Liver (tissue), 9 donors: Measurements from ENCODE around the gene HCFC1R1. TPM values are rescaled to one million over a fixed set of nuclear protein-coding genes. Genes with fewer than 3 reads are reported as not detected.

Source experiments
- DNase-seq: peaks from one replicate; pipeline ENCODE4 v3.0.0-alpha.2; 2017; ENCODE audit warnings: low spot score
- H3K27ac ChIP-seq, 2 donors: one replicate each; pipeline ENCODE4 v1.7.0; 2013; ENCODE audit warnings: inconsistent platforms in 2 of 2, low read length in 2 of 2, control low read depth in 1 of 2, low read depth in 1 of 2, mild to moderate bottlenecking in 1 of 2
- H3K27me3 ChIP-seq, 4 donors: one replicate each; pipeline versions ENCODE4 v1.6.1 to v1.7.0; 2013; ENCODE audit warnings: low read length in 3 of 4, inconsistent platforms in 1 of 4, mild to moderate bottlenecking in 1 of 4, moderate library complexity in 1 of 4; ENCODE audit not compliant: control insufficient read depth in 4 of 4, insufficient read depth in 4 of 4
- H3K36me3 ChIP-seq, 4 donors: one replicate each; pipeline versions ENCODE4 v1.6.1 to v1.7.0; 2013; ENCODE audit warnings: low read length in 3 of 4, mild to moderate bottlenecking in 3 of 4, low read depth in 1 of 4, moderate library complexity in 1 of 4; ENCODE audit not compliant: control insufficient read depth in 4 of 4, insufficient read depth in 3 of 4
- H3K4me1 ChIP-seq, 4 donors: one replicate each; pipeline versions ENCODE4 v1.6.1 to v1.7.0; 2013; ENCODE audit warnings: low read length in 3 of 4, mild to moderate bottlenecking in 3 of 4, moderate library complexity in 1 of 4; ENCODE audit not compliant: control insufficient read depth in 4 of 4, insufficient read depth in 4 of 4
- H3K4me3 ChIP-seq, 3 donors: one replicate each; pipeline versions ENCODE4 v1.6.1 to v1.7.0; 2013; ENCODE audit warnings: low read length in 3 of 3, control low read depth in 1 of 3, low read depth in 1 of 3, mild to moderate bottlenecking in 1 of 3
- H3K9ac ChIP-seq, 2 donors: one replicate each; pipeline ENCODE4 v1.7.0; 2013; ENCODE audit warnings: low read length in 2 of 2, mild to moderate bottlenecking in 2 of 2, moderate library complexity in 2 of 2, control low read depth in 1 of 2, low read depth in 1 of 2
- H3K9me3 ChIP-seq, 4 donors: one replicate each; pipeline versions ENCODE4 v1.6.1 to v1.7.0; 2013; ENCODE audit warnings: low read length in 3 of 4; ENCODE audit not compliant: control insufficient read depth in 4 of 4
- EGR1 ChIP-seq, 2 donors: IDR thresholded peaks; 2 replicates each; pipeline ENCODE4 v1.6.1; 2016 to 2018; ENCODE audit warnings: antibody characterized with exemption in 2 of 2, low read depth in 2 of 2
- FOXA1 ChIP-seq: IDR thresholded peaks from 2 replicates; pipeline ENCODE4 v1.6.1; 2016; ENCODE audit warnings: antibody characterized with exemption
- FOXA2 ChIP-seq: IDR thresholded peaks from 2 replicates; pipeline ENCODE4 v1.6.1; 2016; ENCODE audit warnings: antibody characterized with exemption
- GABPA ChIP-seq, 2 donors: IDR thresholded peaks in 1 of 2; conservative IDR thresholded peaks in 1 of 2; 2 replicates each; pipeline ENCODE4 v1.6.1; 2016; ENCODE audit warnings: antibody characterized with exemption in 2 of 2, mild to moderate bottlenecking in 1 of 2, moderate library complexity in 1 of 2
- HNF4A ChIP-seq, 2 donors: conservative IDR thresholded peaks; 2 replicates each; pipeline ENCODE4 v1.6.1; 2016; ENCODE audit warnings: antibody characterized with exemption in 2 of 2, mild to moderate bottlenecking in 2 of 2
- HNF4G ChIP-seq: IDR thresholded peaks from 2 replicates; pipeline ENCODE4 v1.6.1; 2016; ENCODE audit warnings: antibody characterized with exemption
- JUND ChIP-seq, 2 donors: IDR thresholded peaks; 2 replicates each; pipeline ENCODE4 v1.6.1; 2016; ENCODE audit warnings: antibody characterized with exemption in 2 of 2
- NR2F2 ChIP-seq: IDR thresholded peaks from 2 replicates; pipeline ENCODE4 v1.6.1; 2016; ENCODE audit warnings: antibody characterized with exemption
- RAD21 ChIP-seq, 2 donors: IDR thresholded peaks; 2 replicates each; pipeline ENCODE4 v1.6.1; 2016; ENCODE audit warnings: antibody characterized with exemption in 2 of 2, mild to moderate bottlenecking in 2 of 2
- RXRA ChIP-seq, 2 donors: IDR thresholded peaks; 2 replicates each; pipeline ENCODE4 v1.6.1; 2017 to 2018; ENCODE audit warnings: antibody characterized with exemption in 2 of 2, mild to moderate bottlenecking in 1 of 2
- SP1 ChIP-seq: IDR thresholded peaks from 2 replicates; pipeline ENCODE4 v1.6.1; 2018; ENCODE audit warnings: antibody characterized with exemption, mild to moderate bottlenecking
- YY1 ChIP-seq: IDR thresholded peaks from 2 replicates; pipeline ENCODE4 v1.6.1; 2016; ENCODE audit warnings: antibody characterized with exemption, mild to moderate bottlenecking
- WGBS: extraction: QIAGEN DNeasy Blood & Tissue Kit; methylation state at CpG from one replicate; pipeline ENCODE4 v1.1.7; 2013; 5-methylcytosine and 5-hydroxymethylcytosine counted together
- polyA plus RNA-seq, 2 donors: library from polyadenylated mRNA; stranded (reverse) in 1 of 2; unstranded in 1 of 2; fragments of 200-250 nt in 1 of 2; fragments of >200 nt in 1 of 2; fragmentation: Nextera tagmentation in 1 of 2; extraction: Ambion mirVana in 1 of 2; gene quantifications; one replicate each; pipeline versions ENCODE4 v1.2.1 to v1.2.3, GENCODE V29; 2013 to 2015
- total RNA-seq, 2 donors: library from RNA; depleted of rRNA; stranded (reverse); fragments of >200 nt; gene quantifications; one replicate each; pipeline ENCODE4 v1.2.3, GENCODE V29; 2014
- TF ChIP-seq, protein P1 (sequence below): IDR thresholded peaks from 2 replicates; pipeline ENCODE4 v1.6.1; 2016; ENCODE audit warnings: antibody characterized with exemption
- TF ChIP-seq, protein P2 (sequence below): IDR thresholded peaks from 2 replicates; pipeline ENCODE4 v1.6.1; 2016; ENCODE audit warnings: antibody characterized with exemption
- TF ChIP-seq, protein P3 (sequence below): IDR thresholded peaks from 2 replicates; pipeline ENCODE4 v1.6.1; 2016; ENCODE audit warnings: antibody characterized with exemption, mild to moderate bottlenecking
- donor health status: healthy.
- donor health status: healthy.
- donor health status: healthy.
- donor health status: healthy.
- donor health status: healthy.

Gene HCFC1R1
- total and polyA plus RNA-seq, 4 donors: 1.4 to 17.6 (median 9.2) TPM

DNA sequence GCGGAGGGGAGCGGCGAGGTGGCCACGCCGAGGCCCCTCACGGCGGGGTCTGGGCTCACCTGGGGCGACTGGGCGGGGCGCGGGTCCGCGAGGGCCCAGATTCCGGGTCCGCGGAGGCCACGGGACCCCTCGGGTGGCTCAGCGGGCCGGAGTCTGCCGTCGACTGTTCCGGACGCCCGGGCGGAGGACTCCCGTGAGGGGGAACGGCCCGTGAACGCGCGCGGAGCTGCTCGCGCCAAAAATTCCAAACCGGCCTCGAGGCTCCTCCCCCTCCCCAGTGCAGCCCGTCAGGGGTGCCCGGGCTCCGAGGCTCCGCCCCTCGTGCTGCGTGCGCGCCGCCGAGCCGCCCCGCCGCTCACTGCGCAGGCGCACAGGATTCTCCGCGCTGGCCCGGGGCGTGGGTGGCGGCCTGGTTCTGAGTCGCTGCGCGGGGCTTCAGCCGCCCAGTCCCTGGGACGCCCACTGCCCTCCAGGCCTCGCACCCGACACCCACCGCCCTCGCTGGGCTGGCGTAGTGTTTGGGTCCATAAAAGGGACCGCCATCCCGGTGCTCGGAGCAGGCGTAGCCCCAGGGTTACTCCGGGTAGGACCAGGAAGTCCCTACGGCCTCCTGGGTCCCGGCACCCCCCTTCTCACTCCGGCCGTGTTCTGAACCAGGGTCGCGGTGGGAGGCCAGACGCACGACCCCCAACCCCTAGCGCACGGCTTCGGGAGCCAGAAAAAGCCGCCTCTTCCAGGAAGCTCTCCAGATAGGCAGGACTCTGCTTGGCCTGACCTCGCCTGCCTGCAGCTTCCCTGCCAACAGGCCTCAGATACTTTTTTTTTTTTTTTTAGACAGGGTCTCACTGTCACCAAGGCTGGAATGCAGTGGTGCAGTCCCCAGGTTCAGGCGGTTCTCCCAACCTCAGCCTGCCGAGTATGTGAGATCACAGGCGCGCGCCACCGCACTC, 43.2 kb downstream of the HCFC1R1 start, which contains the start of gene PKMYT1:
PKMYT1 (minus strand) TSS at position 220 of the 950 bp plus-strand sequence. CDS start 789 bp downstream, outside the sequence.
- Histone ChIP-seq H3K9me3 (no peaks in the 10 kb centered on the region), H3K4me1 (peaks cover 8 to 33% (median 18%) of the 10 kb centered on the region in 4 donors), H3K4me3 (peak within 1 kb of the TSS; percentile 66 to 79 (median 77)), H3K9ac (peak within 1 kb of the TSS; percentile 77), H3K27ac (peak within 1 kb of the TSS; percentile 49 to 65), H3K36me3 (no peaks in the 10 kb centered on the region), H3K27me3 (peaks cover 0 to 2% (median 0%) of the 10 kb centered on the region in 4 donors)
- 6% methylated on average over 91 of the region's 91 CpGs for WGBS
- DNase-seq: peak; percentile 95
- peak in 1 of 2 donors; percentile 84 for TF ChIP-seq EGR1 (IDR thresholded peaks at IDR 0.05; ENCODE audit: low read depth in 2 of 2)
- TF ChIP-seq HNF4A (conservative IDR thresholded peaks at IDR 0.05): no peak
- no peak for TF ChIP-seq RXRA (IDR thresholded peaks at IDR 0.05)

DNA sequence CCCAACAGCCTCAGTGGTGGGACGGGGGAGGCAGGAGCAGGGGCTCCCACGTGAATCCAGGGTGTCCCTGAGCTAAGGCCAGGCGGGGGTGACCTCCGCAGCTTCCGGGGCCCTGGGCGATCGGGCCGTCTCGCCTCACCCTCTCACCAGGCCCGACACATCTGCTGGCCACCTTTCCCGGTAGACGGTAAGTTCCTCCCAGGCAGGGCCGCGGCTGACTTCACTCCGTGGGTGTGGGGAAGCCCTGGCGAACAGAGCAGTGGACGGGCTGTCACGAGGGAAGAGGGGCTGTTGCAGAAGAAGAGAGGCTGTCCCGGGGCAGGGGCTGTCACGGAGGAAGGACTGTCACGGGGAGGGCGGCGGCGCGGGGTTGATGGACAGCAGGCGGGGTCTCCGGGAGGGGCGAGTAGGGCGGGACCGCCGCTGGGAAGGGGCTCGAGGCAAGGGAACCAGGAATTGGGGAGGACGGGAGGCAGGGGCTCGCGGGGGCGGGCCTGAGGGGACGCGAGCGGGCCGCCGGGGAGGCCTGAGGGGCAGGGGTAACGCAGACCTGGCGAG, 44.0 kb downstream of the HCFC1R1 start:
- peak overlapping the region in 2 of 3 donors; percentile 20 to 77 for H3K4me3 ChIP-seq
- H3K27ac ChIP-seq: no peak overlapping the region
- no peaks in the 10 kb centered on the region for H3K9me3 ChIP-seq
- peak; percentile 51 for DNase-seq
- H3K27me3 ChIP-seq: peaks cover 0 to 2% (median 0%) of the 10 kb centered on the region in 4 donors
- 14% methylated on average over 43 of the region's 43 CpGs for WGBS
- H3K9ac ChIP-seq: no peak overlapping the region
- H3K4me1 ChIP-seq: peaks cover 8 to 29% (median 14%) of the 10 kb centered on the region in 4 donors
- H3K36me3 ChIP-seq: no peaks in the 10 kb centered on the region
- TF ChIP-seq RAD21 (IDR thresholded peaks at IDR 0.05): no peak
- no peak for TF ChIP-seq HNF4A (conservative IDR thresholded peaks at IDR 0.05)
- no peak for TF ChIP-seq SP1
- TF ChIP-seq JUND (IDR thresholded peaks at IDR 0.05): no peak
- TF ChIP-seq, protein P1, sequence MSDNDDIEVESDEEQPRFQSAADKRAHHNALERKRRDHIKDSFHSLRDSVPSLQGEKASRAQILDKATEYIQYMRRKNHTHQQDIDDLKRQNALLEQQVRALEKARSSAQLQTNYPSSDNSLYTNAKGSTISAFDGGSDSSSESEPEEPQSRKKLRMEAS: no peak
- TF ChIP-seq, protein P2, sequence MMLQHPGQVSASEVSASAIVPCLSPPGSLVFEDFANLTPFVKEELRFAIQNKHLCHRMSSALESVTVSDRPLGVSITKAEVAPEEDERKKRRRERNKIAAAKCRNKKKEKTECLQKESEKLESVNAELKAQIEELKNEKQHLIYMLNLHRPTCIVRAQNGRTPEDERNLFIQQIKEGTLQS: no peak
- TF ChIP-seq, protein P3, sequence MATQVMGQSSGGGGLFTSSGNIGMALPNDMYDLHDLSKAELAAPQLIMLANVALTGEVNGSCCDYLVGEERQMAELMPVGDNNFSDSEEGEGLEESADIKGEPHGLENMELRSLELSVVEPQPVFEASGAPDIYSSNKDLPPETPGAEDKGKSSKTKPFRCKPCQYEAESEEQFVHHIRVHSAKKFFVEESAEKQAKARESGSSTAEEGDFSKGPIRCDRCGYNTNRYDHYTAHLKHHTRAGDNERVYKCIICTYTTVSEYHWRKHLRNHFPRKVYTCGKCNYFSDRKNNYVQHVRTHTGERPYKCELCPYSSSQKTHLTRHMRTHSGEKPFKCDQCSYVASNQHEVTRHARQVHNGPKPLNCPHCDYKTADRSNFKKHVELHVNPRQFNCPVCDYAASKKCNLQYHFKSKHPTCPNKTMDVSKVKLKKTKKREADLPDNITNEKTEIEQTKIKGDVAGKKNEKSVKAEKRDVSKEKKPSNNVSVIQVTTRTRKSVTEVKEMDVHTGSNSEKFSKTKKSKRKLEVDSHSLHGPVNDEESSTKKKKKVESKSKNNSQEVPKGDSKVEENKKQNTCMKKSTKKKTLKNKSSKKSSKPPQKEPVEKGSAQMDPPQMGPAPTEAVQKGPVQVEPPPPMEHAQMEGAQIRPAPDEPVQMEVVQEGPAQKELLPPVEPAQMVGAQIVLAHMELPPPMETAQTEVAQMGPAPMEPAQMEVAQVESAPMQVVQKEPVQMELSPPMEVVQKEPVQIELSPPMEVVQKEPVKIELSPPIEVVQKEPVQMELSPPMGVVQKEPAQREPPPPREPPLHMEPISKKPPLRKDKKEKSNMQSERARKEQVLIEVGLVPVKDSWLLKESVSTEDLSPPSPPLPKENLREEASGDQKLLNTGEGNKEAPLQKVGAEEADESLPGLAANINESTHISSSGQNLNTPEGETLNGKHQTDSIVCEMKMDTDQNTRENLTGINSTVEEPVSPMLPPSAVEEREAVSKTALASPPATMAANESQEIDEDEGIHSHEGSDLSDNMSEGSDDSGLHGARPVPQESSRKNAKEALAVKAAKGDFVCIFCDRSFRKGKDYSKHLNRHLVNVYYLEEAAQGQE: no peak
- TF ChIP-seq EGR1 (IDR thresholded peaks at IDR 0.05; ENCODE audit: low read depth in 2 of 2): no peak
- TF ChIP-seq YY1: no peak
- no peak for TF ChIP-seq NR2F2

DNA sequence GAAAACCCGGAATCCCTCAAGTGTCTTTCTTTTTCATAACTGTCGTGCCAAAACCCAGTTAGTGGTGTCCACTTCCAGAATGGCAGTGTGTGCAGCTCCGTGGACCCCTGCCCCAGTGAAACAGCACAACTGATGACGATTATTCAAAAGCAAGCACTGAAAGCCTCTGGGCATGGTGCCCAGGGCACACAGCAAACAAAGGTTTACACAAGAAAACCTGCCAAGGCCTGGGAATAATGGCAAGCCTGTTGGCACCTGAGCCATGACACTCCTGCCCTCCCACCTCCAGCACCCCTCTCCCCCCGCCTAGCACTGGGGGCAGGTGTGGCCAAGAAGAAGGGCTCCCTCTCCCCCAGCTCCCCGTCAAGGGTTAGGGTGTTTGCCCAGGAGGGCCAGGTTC, 46.3 kb downstream of the HCFC1R1 start:
- WGBS: 33% methylated on average over 6 of the region's 6 CpGs
- no peak overlapping the region for H3K4me3 ChIP-seq
- no peak for DNase-seq
- H3K36me3 ChIP-seq: no peaks in the 10 kb centered on the region
- peaks cover 0 to 2% (median 0%) of the 10 kb centered on the region in 4 donors for H3K27me3 ChIP-seq
- no peak overlapping the region for H3K9ac ChIP-seq
- TF ChIP-seq GABPA (IDR thresholded peaks at IDR 0.05 in 1 of 2, conservative IDR thresholded peaks at IDR 0.05 in 1 of 2) (no peak), HNF4G (no peak), FOXA2 (peak; percentile 34), FOXA1 (peak; percentile 51), SP1 (peak; percentile 81), RXRA (IDR thresholded peaks at IDR 0.05) (peak; percentile 34 to 41), YY1 (peak; percentile 83), HNF4A (conservative IDR thresholded peaks at IDR 0.05) (peak; percentile 49 to 68)
- H3K4me1 ChIP-seq: peaks cover 8 to 25% (median 14%) of the 10 kb centered on the region in 4 donors
- H3K9me3 ChIP-seq: no peaks in the 10 kb centered on the region
- no peak overlapping the region for H3K27ac ChIP-seq
